ENCODE results near the gene RPTOR. TPM values are rescaled to one million over a fixed set of nuclear protein-coding genes. Genes with fewer than 3 reads are reported as not detected.
"Not testable (repeated sequence)": the region's sequence is repeated elsewhere in the genome, so short reads cannot be mapped to it uniquely, and the experiment has no call there.

RPTOR gene
- polyA plus RNA-seq, 4 donors, result 3.2 to 16.5 (median 10.1) TPM

DNA sequence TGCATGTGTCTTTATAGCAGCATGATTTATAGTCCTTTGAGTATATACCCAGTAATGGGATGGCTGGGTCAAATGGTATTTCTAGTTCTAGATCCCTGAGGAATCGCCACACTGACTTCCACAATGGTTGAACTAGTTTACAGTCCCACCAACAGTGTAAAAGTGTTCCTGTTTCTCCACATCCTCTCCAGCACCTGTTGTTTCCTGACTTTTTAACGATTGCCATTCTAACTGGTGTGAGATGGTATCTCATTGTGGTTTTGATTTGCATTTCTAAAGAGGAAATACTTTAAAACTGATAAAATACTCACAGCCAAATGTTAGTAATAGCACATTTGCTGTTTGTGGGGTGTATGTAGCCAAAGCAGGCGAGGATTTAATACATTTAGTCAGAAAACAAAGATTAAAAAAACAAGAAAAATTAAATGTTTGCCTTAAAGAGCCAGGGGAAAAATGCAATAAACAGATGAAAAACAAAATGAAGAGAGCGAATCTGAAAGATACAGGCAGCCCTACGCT is 220.0 kb downstream of the RPTOR start:
- Histone ChIP-seq H3K36me3 (ENCODE audit: control insufficient read depth in 3 of 3, insufficient read depth in 2 of 3, low read depth in 1 of 3, low read length in 3 of 3) (peaks cover 0 to 15% (median 0%) of the 10 kb centered on the region in 3 donors), H3K27ac (ENCODE audit: low read depth in 1 of 3, low read length in 2 of 3) (peak overlapping the region in 1 of 3 donors; percentile 28)
- 76 to 83% (median 83%) methylated on average over 4 of the region's 5 CpGs for WGBS, 3 donors
- not testable (repeated sequence) for H3K9me3 ChIP-seq (ENCODE audit: control insufficient read depth in 2 of 2, insufficient read depth in 1 of 2, low read depth in 1 of 2, low read length in 1 of 2); FAIRE-seq; H3K4me1 ChIP-seq (ENCODE audit: control insufficient read depth in 3 of 3, insufficient read depth in 2 of 3, low read depth in 1 of 3, low read length in 2 of 3); DNase-seq; H3K27me3 ChIP-seq (ENCODE audit: control insufficient read depth in 3 of 3, insufficient read depth in 3 of 3, low read length in 3 of 3); H3K4me3 ChIP-seq (ENCODE audit: low read depth in 1 of 3, low read length in 3 of 3)

DNA sequence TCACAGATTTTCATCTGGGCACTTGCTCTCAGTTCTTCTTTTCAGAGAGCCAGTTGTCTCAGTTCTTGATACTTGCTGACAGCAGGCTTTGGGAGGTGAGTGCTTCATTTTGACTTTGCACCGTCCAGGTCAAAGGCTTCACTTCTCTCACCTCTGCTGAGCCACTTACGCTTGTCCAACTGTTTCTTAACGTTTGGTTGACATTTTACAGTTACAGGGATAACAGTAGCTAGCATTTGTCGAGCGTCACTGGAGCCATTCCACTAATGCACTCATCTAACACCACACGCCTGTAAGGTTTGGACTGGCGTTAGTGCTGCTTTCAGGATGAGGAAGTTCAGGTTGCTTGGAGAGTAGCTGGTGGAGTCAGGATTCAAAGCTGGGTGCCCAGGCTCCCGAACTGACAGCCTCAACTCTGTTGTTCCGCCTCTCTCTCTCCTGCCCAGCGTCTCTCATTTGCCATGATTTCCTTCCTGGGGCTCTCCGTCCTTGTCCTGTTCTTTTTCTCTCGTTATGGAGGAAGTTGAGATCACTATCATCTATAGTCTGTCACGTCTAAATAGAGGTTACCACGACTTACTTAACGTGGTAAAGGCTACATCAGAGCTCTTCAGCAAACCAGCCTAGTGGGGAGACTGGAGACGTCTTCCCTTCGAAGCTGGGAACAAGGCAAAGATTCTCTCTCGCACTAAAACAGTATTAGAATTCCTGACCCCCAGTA is 220.8 kb downstream of the RPTOR start:
- no peaks in the 10 kb centered on the region for H3K27me3 ChIP-seq (ENCODE audit: control insufficient read depth in 3 of 3, insufficient read depth in 3 of 3, low read length in 3 of 3)
- DNase-seq (no peak), FAIRE-seq (no peak)
- peak overlapping the region in 1 of 3 donors; percentile 28 for H3K27ac ChIP-seq (ENCODE audit: low read depth in 1 of 3, low read length in 2 of 3)
- H3K4me1 ChIP-seq (ENCODE audit: control insufficient read depth in 3 of 3, insufficient read depth in 2 of 3, low read depth in 1 of 3, low read length in 2 of 3), result no peaks in the 10 kb centered on the region
- no peak overlapping the region for H3K4me3 ChIP-seq (ENCODE audit: low read depth in 1 of 3, low read length in 3 of 3)
- H3K9me3 ChIP-seq (ENCODE audit: control insufficient read depth in 2 of 2, insufficient read depth in 1 of 2, low read depth in 1 of 2, low read length in 1 of 2), result no peaks in the 10 kb centered on the region
- H3K36me3 ChIP-seq (ENCODE audit: control insufficient read depth in 3 of 3, insufficient read depth in 2 of 3, low read depth in 1 of 3, low read length in 3 of 3), result peaks cover 0 to 23% (median 0%) of the 10 kb centered on the region in 3 donors
- 71 to 81% (median 78%) methylated on average over 17 to 18 of the region's 18 CpGs for WGBS, 3 donors

DNA sequence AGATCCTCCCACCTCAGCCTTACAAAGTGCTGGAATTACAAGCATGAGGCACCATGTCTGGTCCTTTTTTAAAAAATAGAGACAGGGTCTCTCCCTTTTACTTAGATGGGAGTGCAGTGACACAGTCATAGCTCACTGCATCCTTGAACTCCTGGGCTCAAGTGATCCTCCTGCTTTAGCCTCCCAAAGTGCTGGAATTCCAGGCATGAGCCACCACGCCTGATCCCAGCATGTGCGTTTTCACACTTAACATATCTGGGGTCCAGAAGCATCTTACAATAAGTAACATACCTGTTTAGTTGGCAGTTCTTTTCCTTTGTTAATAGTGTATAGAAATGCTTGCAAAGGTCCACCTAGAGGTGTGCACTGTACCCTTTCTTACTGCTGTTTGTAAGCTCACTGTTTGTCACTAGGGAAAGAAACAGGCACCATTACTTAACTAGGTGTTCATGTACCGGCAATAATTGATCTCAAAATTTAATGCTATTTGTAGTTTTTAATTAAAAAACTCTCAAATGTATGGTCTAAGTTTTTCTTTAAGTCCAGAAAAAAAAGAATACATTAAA is 221.7 kb downstream of the RPTOR start:
- FAIRE-seq (no peak), DNase-seq (no peak)
- WGBS, 3 donors, result 95 to 96% (median 96%) methylated on average over 3 of the region's 3 CpGs
- no peak overlapping the region for H3K4me3 ChIP-seq (ENCODE audit: low read depth in 1 of 3, low read length in 3 of 3)
- no peaks in the 10 kb centered on the region for H3K4me1 ChIP-seq (ENCODE audit: control insufficient read depth in 3 of 3, insufficient read depth in 2 of 3, low read depth in 1 of 3, low read length in 2 of 3)
- peaks cover 0 to 32% (median 0%) of the 10 kb centered on the region in 3 donors for H3K36me3 ChIP-seq (ENCODE audit: control insufficient read depth in 3 of 3, insufficient read depth in 2 of 3, low read depth in 1 of 3, low read length in 3 of 3)
- H3K27me3 ChIP-seq (ENCODE audit: control insufficient read depth in 3 of 3, insufficient read depth in 3 of 3, low read length in 3 of 3), result no peaks in the 10 kb centered on the region
- H3K9me3 ChIP-seq (ENCODE audit: control insufficient read depth in 2 of 2, insufficient read depth in 1 of 2, low read depth in 1 of 2, low read length in 1 of 2), result no peaks in the 10 kb centered on the region
- H3K27ac ChIP-seq (ENCODE audit: low read depth in 1 of 3, low read length in 2 of 3), result no peak overlapping the region

DNA sequence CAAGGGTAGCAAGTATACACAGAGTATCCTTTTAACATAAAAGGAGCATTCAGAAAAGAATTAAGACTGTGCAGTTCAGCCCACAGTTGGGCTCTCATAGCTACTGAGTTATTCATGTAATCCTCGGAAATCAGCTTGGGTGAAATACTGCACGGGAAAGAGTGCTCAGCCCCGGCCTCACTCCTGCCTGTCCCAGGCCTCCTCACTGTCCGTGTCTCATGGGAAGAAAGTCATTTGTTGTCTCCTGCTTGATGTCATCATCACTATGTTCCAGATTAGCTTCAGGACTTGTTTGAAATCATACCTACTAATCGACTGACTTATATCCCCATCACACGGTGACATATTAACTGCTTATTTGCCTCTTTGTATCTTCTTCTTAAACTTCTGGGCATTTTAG is 223.8 kb downstream of the RPTOR start:
- DNase-seq, result no peak
- Histone ChIP-seq H3K4me3 (ENCODE audit: low read depth in 1 of 3, low read length in 3 of 3) (no peak overlapping the region), H3K4me1 (ENCODE audit: control insufficient read depth in 3 of 3, insufficient read depth in 2 of 3, low read depth in 1 of 3, low read length in 2 of 3) (peaks cover 0 to 3% (median 0%) of the 10 kb centered on the region in 3 donors), H3K36me3 (ENCODE audit: control insufficient read depth in 3 of 3, insufficient read depth in 2 of 3, low read depth in 1 of 3, low read length in 3 of 3) (peaks cover 0 to 35% (median 0%) of the 10 kb centered on the region in 3 donors), H3K27me3 (ENCODE audit: control insufficient read depth in 3 of 3, insufficient read depth in 3 of 3, low read length in 3 of 3) (no peaks in the 10 kb centered on the region), H3K9me3 (ENCODE audit: control insufficient read depth in 2 of 2, insufficient read depth in 1 of 2, low read depth in 1 of 2, low read length in 1 of 2) (no peaks in the 10 kb centered on the region), H3K27ac (ENCODE audit: low read depth in 1 of 3, low read length in 2 of 3) (no peak overlapping the region)
- 76 to 88% (median 83%) methylated on average over 6 of the region's 6 CpGs for WGBS, 3 donors
- no peak for FAIRE-seq

DNA sequence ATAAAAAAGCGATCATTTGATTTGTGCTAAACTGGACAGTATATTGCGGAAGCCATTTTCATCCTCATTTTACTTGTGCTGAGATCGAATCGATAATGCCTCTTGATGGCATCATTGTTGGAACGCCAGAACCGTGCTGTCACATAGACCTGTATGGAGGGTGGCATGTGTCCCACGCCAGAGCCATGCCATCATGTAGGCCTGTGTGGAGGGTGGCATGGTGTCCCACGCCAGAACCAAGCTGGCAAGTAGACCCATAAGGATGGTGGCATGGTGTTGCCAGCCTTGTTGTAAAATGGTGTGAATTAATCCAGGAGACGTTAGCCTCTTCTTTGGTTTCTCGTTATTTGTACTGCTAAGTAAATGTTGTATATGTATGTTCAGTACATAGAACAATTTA is 224.3 kb downstream of the RPTOR start:
- FAIRE-seq (no peak), DNase-seq (no peak)
- H3K36me3 ChIP-seq (ENCODE audit: control insufficient read depth in 3 of 3, insufficient read depth in 2 of 3, low read depth in 1 of 3, low read length in 3 of 3), result peaks cover 0 to 41% (median 0%) of the 10 kb centered on the region in 3 donors
- no peaks in the 10 kb centered on the region for H3K27me3 ChIP-seq (ENCODE audit: control insufficient read depth in 3 of 3, insufficient read depth in 3 of 3, low read length in 3 of 3)
- no peak overlapping the region for H3K27ac ChIP-seq (ENCODE audit: low read depth in 1 of 3, low read length in 2 of 3)
- H3K4me1 ChIP-seq (ENCODE audit: control insufficient read depth in 3 of 3, insufficient read depth in 2 of 3, low read depth in 1 of 3, low read length in 2 of 3), result peaks cover 0 to 3% (median 0%) of the 10 kb centered on the region in 3 donors
- H3K9me3 ChIP-seq (ENCODE audit: control insufficient read depth in 2 of 2, insufficient read depth in 1 of 2, low read depth in 1 of 2, low read length in 1 of 2), result no peaks in the 10 kb centered on the region
- WGBS, 3 donors, result 96 to 97% (median 97%) methylated on average over 10 of the region's 10 CpGs
- H3K4me3 ChIP-seq (ENCODE audit: low read depth in 1 of 3, low read length in 3 of 3), result no peak overlapping the region

DNA sequence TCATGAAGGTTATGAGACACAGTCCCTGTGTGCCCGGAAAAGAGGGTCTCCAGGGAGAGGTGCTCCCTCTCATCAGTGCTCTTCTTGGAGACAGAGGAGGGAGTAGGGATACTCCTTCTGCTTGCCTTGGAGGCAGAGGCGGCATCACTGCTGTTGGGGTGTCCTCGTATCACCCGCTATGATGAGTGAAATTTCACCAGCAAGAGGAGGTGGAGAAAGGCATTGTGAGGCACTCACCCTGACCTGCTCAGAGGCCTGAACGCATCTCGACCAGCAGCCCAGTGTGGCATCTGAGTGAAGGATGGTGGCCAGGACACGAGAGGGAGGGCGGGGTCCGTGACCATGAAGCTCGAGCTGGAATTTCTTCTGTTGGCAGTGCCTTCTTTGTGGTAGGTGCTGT is 224.9 kb downstream of the RPTOR start:
- H3K4me1 ChIP-seq (ENCODE audit: control insufficient read depth in 3 of 3, insufficient read depth in 2 of 3, low read depth in 1 of 3, low read length in 2 of 3), result peaks cover 0 to 3% (median 0%) of the 10 kb centered on the region in 3 donors
- H3K27me3 ChIP-seq (ENCODE audit: control insufficient read depth in 3 of 3, insufficient read depth in 3 of 3, low read length in 3 of 3), result no peaks in the 10 kb centered on the region
- 92 to 96% (median 95%) methylated on average over 10 of the region's 10 CpGs for WGBS, 3 donors
- no peak overlapping the region for H3K4me3 ChIP-seq (ENCODE audit: low read depth in 1 of 3, low read length in 3 of 3)
- H3K9me3 ChIP-seq (ENCODE audit: control insufficient read depth in 2 of 2, insufficient read depth in 1 of 2, low read depth in 1 of 2, low read length in 1 of 2), result no peaks in the 10 kb centered on the region
- peaks cover 0 to 46% (median 3%) of the 10 kb centered on the region in 3 donors for H3K36me3 ChIP-seq (ENCODE audit: control insufficient read depth in 3 of 3, insufficient read depth in 2 of 3, low read depth in 1 of 3, low read length in 3 of 3)
- DNase-seq (no peak), FAIRE-seq (no peak)
- H3K27ac ChIP-seq (ENCODE audit: low read depth in 1 of 3, low read length in 2 of 3), result no peak overlapping the region

DNA sequence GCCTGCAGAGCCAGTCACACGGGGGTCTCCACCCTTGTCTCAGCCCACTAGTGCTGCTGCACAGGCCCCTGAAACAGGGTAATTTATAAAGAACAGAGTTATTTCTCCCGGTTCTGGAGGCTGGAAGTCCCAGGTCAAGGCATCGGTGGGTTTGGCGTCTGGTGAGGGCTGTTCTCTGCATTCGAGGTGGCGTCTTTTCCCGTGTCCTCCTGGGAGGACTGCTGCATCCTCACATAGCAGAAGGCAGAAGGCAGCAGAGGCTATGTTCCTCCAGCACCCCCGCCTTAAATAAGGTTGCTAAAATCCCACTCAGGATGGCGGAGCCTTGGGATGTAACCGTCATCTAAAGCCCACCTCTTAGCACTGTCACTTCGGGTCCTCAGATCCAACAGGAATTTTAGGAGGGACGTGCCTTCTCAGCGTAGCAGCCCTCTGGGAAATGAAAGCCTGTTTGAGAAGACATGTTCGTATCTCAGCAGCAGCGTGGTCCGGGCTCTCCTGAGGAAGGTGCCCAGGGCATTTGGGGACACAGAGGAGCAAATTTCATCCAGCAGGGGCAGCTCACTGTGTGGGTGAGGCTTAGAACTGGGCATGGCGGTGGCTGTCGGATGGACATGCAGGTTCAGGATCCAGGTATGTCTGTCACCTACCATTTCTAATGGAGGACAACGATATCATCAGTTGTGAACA is 225.4 kb downstream of the RPTOR start:
- peaks cover 0 to 49% (median 3%) of the 10 kb centered on the region in 3 donors for H3K36me3 ChIP-seq (ENCODE audit: control insufficient read depth in 3 of 3, insufficient read depth in 2 of 3, low read depth in 1 of 3, low read length in 3 of 3)
- FAIRE-seq, result no peak
- no peaks in the 10 kb centered on the region for H3K9me3 ChIP-seq (ENCODE audit: control insufficient read depth in 2 of 2, insufficient read depth in 1 of 2, low read depth in 1 of 2, low read length in 1 of 2)
- H3K27me3 ChIP-seq (ENCODE audit: control insufficient read depth in 3 of 3, insufficient read depth in 3 of 3, low read length in 3 of 3), result no peaks in the 10 kb centered on the region
- H3K4me1 ChIP-seq (ENCODE audit: control insufficient read depth in 3 of 3, insufficient read depth in 2 of 3, low read depth in 1 of 3, low read length in 2 of 3), result peaks cover 0 to 3% (median 0%) of the 10 kb centered on the region in 3 donors
- 92 to 93% (median 93%) methylated on average over 19 of the region's 19 CpGs for WGBS, 3 donors
- no peak overlapping the region for H3K27ac ChIP-seq (ENCODE audit: low read depth in 1 of 3, low read length in 2 of 3)
- H3K4me3 ChIP-seq (ENCODE audit: low read depth in 1 of 3, low read length in 3 of 3), result no peak overlapping the region
- no peak for DNase-seq

DNA sequence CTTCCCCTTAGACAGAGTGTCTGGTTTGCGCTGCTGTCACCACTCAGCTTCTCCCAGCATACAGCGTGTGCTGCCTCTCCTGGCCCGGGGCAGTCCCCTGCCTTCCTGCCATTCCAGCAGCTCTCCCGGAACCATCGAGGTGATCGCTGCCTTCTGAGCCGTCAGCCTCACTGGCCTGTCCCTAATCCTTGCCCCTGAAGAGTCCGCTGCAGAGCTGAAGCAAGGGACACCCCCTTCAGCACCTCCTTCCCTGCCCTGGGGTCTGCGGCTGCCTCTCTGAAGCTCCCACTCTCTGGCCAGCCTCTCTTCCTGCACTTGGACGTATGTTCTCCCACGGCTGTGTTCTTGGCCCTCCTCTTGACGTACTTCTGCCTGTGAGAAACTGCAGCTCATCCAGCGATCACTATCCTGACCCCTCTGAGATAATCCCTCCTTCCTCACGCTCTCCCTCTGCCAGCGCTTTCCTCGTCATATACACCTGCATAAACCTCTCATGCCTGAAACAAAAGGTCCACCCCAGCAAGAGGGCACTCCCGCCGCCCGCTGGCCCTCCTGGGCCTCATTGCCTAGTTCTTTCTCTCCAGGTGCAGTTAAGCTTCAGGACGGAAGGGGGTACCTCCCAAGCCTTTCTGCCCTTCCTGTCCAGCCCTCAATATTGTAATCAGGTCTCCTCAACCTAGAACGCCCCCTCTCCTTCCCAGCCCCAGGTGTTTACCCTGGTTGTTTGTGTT is 226.4 kb downstream of the RPTOR start:
- 91 to 97% (median 92%) methylated on average over 21 of the region's 21 CpGs for WGBS, 3 donors
- Histone ChIP-seq H3K9me3 (ENCODE audit: control insufficient read depth in 2 of 2, insufficient read depth in 1 of 2, low read depth in 1 of 2, low read length in 1 of 2) (no peaks in the 10 kb centered on the region), H3K4me1 (ENCODE audit: control insufficient read depth in 3 of 3, insufficient read depth in 2 of 3, low read depth in 1 of 3, low read length in 2 of 3) (peaks cover 0 to 3% (median 0%) of the 10 kb centered on the region in 3 donors), H3K36me3 (ENCODE audit: control insufficient read depth in 3 of 3, insufficient read depth in 2 of 3, low read depth in 1 of 3, low read length in 3 of 3) (peaks cover 0 to 48% (median 3%) of the 10 kb centered on the region in 3 donors), H3K27me3 (ENCODE audit: control insufficient read depth in 3 of 3, insufficient read depth in 3 of 3, low read length in 3 of 3) (no peaks in the 10 kb centered on the region), H3K4me3 (ENCODE audit: low read depth in 1 of 3, low read length in 3 of 3) (no peak overlapping the region), H3K27ac (ENCODE audit: low read depth in 1 of 3, low read length in 2 of 3) (no peak overlapping the region)
- no peak for DNase-seq
- no peak for FAIRE-seq

Measured in small intestine (tissue), 7 donors.